Activated naive CD8-positive, alpha-beta T cell treated with anti-CD3 and anti-CD28 coated beads, Interleukin-2, amount 50 U/mL, for 24 hours (primary cell): Measurements from ENCODE around the gene GPR137C.

Experiments
- ATAC-seq: fragments of 150-1000 bp; cut with Tn5 transposase; one replicate; pipeline ENCODE4 v1.10.0; 2021
- DNase-seq: peaks from one replicate; pipeline ENCODE4 v3.0.0; 2021
- H3K27ac Mint-ChIP-seq: one replicate; pipeline ENCODE4 v1.8.0; 2021; ENCODE audit warnings: mild to moderate bottlenecking, mixed read lengths
- H3K27me3 Mint-ChIP-seq: one replicate; pipeline ENCODE4 v1.8.0; 2021; ENCODE audit warnings: mixed read lengths
- H3K36me3 Mint-ChIP-seq: one replicate; pipeline ENCODE4 v1.8.0; 2021; ENCODE audit warnings: low read depth, mixed read lengths
- H3K4me1 Mint-ChIP-seq: one replicate; pipeline ENCODE4 v1.8.0; 2021; ENCODE audit warnings: mixed read lengths
- H3K4me3 Mint-ChIP-seq: one replicate; pipeline ENCODE4 v1.8.0; 2021; ENCODE audit warnings: mild to moderate bottlenecking, moderate library complexity, mixed read lengths
- H3K9me3 Mint-ChIP-seq: one replicate; pipeline ENCODE4 v1.8.0; 2021; ENCODE audit warnings: mixed read lengths

The GPR137C gene

DNA sequence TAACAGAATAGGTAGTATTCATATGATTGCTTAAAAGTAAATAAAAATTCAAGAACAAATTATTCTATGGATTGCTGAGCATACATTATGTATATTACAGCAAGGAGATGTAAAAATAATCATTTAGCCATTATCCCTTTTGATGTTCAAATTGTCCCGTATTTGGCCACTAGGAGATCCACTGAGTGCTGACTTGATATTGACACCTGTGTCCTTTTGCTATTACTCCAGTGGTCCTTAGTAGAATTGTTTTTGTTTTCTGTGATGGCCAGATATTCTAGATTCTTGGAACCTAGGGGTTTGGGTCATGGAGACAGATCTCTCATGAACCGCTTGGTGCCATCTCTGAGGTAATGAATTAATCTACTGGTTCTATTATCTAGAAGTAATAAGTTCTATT lies 126.0 kb downstream of the GPR137C start:
- Mint-ChIP-seq H3K4me1 (no peaks in the 10 kb centered on the region), H3K9me3 (no peaks in the 10 kb centered on the region), H3K4me3 (no peak overlapping the region), H3K27ac (no peak overlapping the region), H3K27me3 (no peaks in the 10 kb centered on the region), H3K36me3 (peaks cover 40% of the 10 kb centered on the region)
- no peak for DNase-seq
- ATAC-seq: no peak

DNA sequence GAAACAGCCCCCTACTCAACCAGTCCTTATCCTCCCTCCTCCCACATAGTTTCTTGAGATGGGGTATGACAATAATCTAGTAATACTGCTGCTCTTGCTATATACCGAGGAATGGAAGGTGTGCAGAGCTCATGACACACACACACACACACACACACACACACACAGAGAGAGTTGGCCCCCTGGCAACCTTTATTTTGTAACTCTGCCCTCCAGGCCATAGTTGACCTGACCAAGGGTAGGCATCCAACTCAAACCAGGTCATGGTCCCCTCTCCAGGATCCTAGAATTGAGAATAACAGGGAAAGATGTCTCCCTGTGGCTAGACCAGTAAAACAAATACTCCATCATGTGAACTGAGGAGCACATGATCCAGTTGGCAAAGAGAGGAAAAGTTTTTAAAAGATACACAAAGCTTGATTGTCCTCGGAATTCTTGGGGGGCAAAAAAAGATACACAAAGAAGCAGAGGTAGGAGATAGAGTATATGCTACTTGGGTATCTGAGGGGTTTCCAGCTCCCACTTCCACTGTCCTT lies 131.4 kb downstream of the GPR137C start:
- H3K36me3 Mint-ChIP-seq: peaks cover 11% of the 10 kb centered on the region
- no peak overlapping the region for H3K4me3 Mint-ChIP-seq
- H3K4me1 Mint-ChIP-seq: peaks cover 42% of the 10 kb centered on the region
- H3K27ac Mint-ChIP-seq: no peak overlapping the region
- no peaks in the 10 kb centered on the region for H3K27me3 Mint-ChIP-seq
- no peaks in the 10 kb centered on the region for H3K9me3 Mint-ChIP-seq
- ATAC-seq (no peak), DNase-seq (no peak)

DNA sequence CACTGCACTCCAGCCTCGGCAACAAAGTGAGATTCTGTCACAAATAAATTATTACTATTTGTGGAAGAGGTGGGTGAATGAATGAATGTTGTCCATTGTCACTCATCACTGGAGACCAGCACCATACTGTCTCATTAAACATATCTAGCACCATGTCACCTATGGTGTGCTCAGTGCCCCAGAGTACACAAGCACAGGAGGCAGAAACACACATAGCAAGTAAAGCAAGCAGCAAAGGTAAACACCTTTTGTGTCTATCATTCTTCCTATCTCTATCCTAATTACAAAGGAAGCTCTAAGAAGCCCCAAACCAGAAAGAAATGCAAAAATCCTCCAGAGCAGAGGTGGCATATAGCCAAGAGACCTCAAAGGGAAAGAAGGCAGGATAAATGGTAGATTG lies 133.5 kb downstream of the GPR137C start:
- no peaks in the 10 kb centered on the region for H3K27me3 Mint-ChIP-seq
- H3K4me1 Mint-ChIP-seq: peaks cover 57% of the 10 kb centered on the region
- no peaks in the 10 kb centered on the region for H3K9me3 Mint-ChIP-seq
- ATAC-seq: no peak
- H3K36me3 Mint-ChIP-seq: peaks cover 12% of the 10 kb centered on the region
- H3K27ac Mint-ChIP-seq: no peak overlapping the region
- H3K4me3 Mint-ChIP-seq: no peak overlapping the region
- no peak for DNase-seq
